Adipocyte (in vitro differentiated cells): ENCODE measurements around the gene CXCL16.
A peak's percentile ranks its signal among the peaks of the same experiment; 100 is the strongest.
"Not testable (repeated sequence)": the region's sequence is repeated elsewhere in the genome, so short reads cannot be mapped to it uniquely, and the experiment has no call there.

Source experiments
- DNase-seq: peaks from one replicate; pipeline ENCODE4 v3.0.0-alpha.2; 2015; ENCODE audit warnings: low read depth
- H3K27me3 ChIP-seq: replicated peaks from 2 replicates; pipeline ENCODE4 v1.7.0; 2013; ENCODE audit warnings: mild to moderate bottlenecking, low read length, moderate library complexity; ENCODE audit not compliant: control insufficient read depth, insufficient read depth
- H3K36me3 ChIP-seq: 2 replicates; pipeline ENCODE4 v1.7.0; 2013; ENCODE audit warnings: low read length, mild to moderate bottlenecking, moderate library complexity; ENCODE audit not compliant: control insufficient read depth, insufficient read depth, severe bottlenecking
- H3K4me1 ChIP-seq: 2 replicates; pipeline ENCODE4 v1.7.0; 2013; ENCODE audit warnings: mild to moderate bottlenecking, low read length, moderate library complexity; ENCODE audit not compliant: control insufficient read depth, insufficient read depth
- H3K4me3 ChIP-seq: 2 replicates; pipeline ENCODE4 v1.7.0; 2013; ENCODE audit warnings: mild to moderate bottlenecking, low read length, moderate library complexity
- H3K9ac ChIP-seq: 2 replicates; pipeline ENCODE4 v1.7.0; 2013; ENCODE audit warnings: mild to moderate bottlenecking, low read length, moderate library complexity
- H3K9me3 ChIP-seq: 2 replicates; pipeline ENCODE4 v1.7.0; 2013; ENCODE audit warnings: mild to moderate bottlenecking, low read length, moderate library complexity; ENCODE audit not compliant: control insufficient read depth

Gene CXCL16

DNA sequence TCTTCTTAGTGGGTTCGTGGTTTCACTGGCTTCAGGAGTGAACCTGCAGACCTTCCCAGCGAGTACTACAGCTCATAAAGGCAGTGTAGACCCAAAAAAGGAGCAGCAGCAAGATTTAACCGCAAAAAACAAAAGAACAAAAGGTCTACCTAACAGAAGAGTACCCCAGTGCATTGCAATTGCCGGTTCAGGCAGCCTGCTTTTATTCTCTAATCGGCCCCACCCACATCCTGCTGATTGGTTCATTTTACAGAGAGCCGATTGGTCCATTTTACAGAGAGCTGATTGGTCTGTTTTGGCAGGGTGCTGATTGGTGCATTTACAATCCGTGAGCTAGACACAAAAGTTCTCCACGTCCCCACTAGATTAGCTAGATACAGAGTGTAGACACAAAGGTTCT is 31.3 kb downstream of the CXCL16 start:
- peaks cover 7% of the 10 kb centered on the region for H3K4me1 ChIP-seq
- no peak overlapping the region for H3K9ac ChIP-seq
- no peak for DNase-seq
- no peak overlapping the region for H3K4me3 ChIP-seq
- no peaks in the 10 kb centered on the region for H3K9me3 ChIP-seq
- no peaks in the 10 kb centered on the region for H3K36me3 ChIP-seq
- no peaks in the 10 kb centered on the region for H3K27me3 ChIP-seq

DNA sequence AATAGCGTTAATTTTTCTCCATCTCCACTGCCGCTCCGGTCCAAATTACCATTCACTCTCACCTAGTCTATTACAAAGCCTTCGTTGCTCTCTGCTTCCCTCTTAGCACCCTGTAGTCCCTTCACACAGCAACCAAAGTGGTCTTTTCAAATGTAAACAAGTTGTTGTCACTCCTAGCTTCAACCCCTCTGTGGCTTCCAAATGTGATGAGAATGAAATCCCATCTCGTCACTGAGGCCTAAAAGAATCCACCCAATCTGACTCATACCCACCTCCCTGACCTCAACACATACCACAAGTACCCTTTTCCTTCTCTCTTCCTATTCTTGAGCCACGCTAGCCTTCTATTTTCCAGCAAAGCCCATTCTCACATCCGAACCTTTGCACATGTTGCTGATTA is 33.6 kb downstream of the CXCL16 start:
- Histone ChIP-seq H3K36me3 (no peaks in the 10 kb centered on the region), H3K27me3 (no peaks in the 10 kb centered on the region), H3K9ac (no peak overlapping the region), H3K4me3 (no peak overlapping the region), H3K9me3 (no peaks in the 10 kb centered on the region), H3K4me1 (peaks cover 12% of the 10 kb centered on the region)
- DNase-seq = no peak

DNA sequence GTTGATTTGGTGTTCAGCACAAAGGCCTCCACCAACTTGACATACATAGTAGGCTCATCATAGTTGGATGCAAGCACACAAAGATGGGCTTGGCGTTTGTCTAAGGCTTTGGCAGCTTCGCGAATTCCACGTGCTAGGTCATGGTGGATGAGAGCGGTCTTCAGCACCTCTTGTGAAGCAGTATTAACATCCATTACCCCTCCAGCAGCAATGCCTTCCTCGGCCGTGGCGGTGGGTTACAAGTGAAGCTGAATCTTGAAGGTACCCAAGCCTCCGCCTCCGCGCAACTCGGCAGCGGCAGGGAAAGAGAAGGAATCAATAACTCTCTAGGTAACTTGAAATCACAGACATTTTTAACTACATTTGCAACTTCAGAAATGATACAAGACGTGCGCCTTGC is 34.7 kb downstream of the CXCL16 start:
- Histone ChIP-seq H3K9ac (no peak overlapping the region), H3K4me3 (no peak overlapping the region), H3K36me3 (no peaks in the 10 kb centered on the region), H3K4me1 (peaks cover 9% of the 10 kb centered on the region), H3K27me3 (no peaks in the 10 kb centered on the region), H3K9me3 (no peaks in the 10 kb centered on the region)
- DNase-seq = no peak

DNA sequence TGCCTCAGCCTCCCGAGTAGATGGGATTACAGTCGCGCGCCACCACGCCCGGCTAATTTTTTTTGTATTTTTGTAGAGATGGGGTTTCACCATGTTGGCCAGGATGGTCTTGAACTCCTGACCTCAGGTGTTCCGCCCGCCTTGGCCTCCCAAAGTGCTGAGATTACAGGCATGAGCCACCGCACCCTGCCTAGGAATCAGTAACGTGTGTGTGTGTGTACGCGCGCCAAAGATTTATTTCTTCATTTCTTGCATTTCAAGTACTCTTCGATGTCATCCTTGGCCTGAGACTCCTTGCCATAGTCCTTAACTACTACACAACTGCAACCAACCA is 35.2 kb downstream of the CXCL16 start:
- H3K27me3 ChIP-seq, H3K9me3 ChIP-seq, DNase-seq, H3K36me3 ChIP-seq, H3K4me1 ChIP-seq: not testable (repeated sequence)
- peak overlapping the region; percentile 96 for H3K9ac ChIP-seq
- peak overlapping the region; percentile 99 for H3K4me3 ChIP-seq

DNA sequence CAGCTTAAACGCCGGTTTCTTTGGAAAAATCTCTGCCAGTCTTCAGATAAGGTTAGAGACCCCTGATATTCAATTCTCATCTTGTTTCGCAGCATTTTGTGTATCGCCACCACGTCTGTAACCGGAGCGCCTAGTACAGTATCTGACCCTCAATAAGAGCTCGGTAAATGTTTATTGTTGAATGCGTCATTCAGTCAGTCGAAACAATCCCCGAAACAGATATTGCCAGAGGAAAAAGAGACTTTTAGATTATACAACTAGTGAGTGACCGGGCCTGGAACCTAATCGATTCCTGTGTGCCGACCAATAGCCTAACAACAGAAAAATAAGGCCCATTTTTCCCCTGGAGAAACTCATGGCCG is 36.4 kb downstream of the CXCL16 start:
- Histone ChIP-seq H3K9me3 (no peaks in the 10 kb centered on the region), H3K4me3 (peak overlapping the region; percentile 99), H3K27me3 (no peaks in the 10 kb centered on the region), H3K9ac (peak overlapping the region; percentile 96), H3K4me1 (peaks cover 6% of the 10 kb centered on the region), H3K36me3 (no peaks in the 10 kb centered on the region)
- no peak for DNase-seq

DNA sequence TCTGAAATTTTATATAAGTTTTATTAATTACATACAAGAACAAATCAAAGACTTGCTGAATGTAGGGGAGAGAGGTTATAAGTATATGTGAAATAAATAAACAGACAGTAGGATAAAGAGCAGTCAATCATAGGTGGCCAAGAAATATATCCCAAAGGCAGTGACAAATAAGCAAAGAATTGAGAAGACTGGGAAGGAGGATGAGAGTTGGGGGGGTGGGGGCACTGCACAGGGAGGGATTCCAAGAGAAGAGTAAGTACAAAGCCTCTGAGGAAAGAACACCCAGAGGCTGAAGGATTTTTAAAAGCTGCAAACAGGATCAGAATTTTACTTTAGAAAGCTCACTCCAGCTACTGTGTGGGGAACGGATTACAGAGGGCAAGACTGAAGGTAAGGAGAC is 38.6 kb downstream of the CXCL16 start:
- H3K36me3 ChIP-seq = no peaks in the 10 kb centered on the region
- no peaks in the 10 kb centered on the region for H3K27me3 ChIP-seq
- no peaks in the 10 kb centered on the region for H3K9me3 ChIP-seq
- H3K9ac ChIP-seq = no peak overlapping the region
- H3K4me1 ChIP-seq = peaks cover 6% of the 10 kb centered on the region
- H3K4me3 ChIP-seq = no peak overlapping the region
- no peak for DNase-seq

DNA sequence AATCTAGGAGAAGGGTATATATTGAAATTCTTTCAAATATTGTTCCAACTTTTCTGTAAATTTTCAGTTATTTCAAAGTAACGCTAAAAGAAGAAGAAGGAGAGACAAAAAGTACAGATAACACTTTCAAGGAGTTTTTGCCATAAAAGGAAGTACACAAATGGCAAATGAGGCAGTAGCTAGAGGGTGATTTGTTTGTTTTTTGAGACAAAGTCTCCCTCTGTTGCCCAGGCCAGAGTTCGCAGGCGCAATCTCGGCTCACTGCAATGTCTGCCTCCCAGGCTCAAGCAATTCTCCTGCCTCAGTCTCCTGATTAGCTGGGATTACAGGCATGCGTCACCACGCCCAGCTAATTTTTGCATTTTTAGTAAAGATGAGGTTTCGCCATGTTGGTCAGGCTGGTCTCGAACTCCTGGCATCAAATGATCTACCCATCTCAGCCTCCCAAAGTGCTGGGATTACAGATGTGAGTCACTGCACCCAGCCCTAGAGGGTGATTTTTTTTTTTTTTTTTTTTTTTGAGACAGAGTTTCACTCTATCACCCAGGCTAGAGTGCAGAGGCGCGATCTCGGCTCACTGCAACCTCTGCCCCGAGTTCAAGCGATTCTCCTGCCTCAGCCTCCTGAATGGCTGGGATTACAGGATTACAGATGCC is 40.2 kb downstream of the CXCL16 start:
- H3K36me3 ChIP-seq, DNase-seq, H3K9ac ChIP-seq, H3K9me3 ChIP-seq, H3K4me1 ChIP-seq, H3K27me3 ChIP-seq, H3K4me3 ChIP-seq: not testable (repeated sequence)

DNA sequence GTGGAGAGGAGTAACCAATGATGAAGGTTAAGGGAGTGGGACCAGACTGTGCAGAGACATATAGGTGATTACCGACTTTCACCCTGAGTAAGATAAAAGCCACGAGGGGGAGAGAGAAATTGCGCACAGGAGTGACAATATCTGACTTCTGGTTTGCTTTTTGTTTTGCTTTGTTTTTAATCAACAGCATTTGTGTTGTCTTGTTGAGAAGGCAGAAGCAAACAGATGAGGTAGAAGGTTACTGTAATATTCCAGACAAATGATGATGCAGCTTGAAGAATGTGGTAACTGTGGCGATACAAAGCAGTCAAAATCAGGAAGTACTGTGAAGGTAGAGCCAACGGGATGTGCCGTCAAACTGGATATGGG is 43.3 kb downstream of the CXCL16 start:
- Histone ChIP-seq H3K27me3 (no peaks in the 10 kb centered on the region), H3K9ac (no peak overlapping the region), H3K36me3 (no peaks in the 10 kb centered on the region), H3K9me3 (no peaks in the 10 kb centered on the region), H3K4me3 (no peak overlapping the region), H3K4me1 (no peaks in the 10 kb centered on the region)
- no peak for DNase-seq

DNA sequence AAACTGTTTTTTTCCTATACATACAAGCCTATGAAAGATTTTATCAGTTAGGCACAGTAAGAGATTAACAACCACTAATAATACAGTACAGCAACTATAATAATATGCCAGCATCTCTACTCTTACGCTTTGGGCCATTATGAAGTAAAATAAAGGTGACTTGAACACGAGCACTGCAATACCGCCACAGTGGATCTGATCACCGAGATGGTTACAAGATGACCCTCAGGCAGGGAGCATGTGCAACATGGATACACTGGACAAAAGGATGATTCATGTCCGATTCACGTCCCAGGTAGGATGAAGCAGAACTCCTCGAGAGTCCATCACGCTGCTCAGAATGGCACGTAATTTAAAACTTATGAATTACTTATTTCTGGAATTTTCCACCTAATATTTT is 46.3 kb downstream of the CXCL16 start:
- no peak for DNase-seq
- Histone ChIP-seq H3K9me3 (no peaks in the 10 kb centered on the region), H3K36me3 (peaks cover 20% of the 10 kb centered on the region), H3K9ac (no peak overlapping the region), H3K4me3 (no peak overlapping the region), H3K27me3 (no peaks in the 10 kb centered on the region), H3K4me1 (no peaks in the 10 kb centered on the region)

DNA sequence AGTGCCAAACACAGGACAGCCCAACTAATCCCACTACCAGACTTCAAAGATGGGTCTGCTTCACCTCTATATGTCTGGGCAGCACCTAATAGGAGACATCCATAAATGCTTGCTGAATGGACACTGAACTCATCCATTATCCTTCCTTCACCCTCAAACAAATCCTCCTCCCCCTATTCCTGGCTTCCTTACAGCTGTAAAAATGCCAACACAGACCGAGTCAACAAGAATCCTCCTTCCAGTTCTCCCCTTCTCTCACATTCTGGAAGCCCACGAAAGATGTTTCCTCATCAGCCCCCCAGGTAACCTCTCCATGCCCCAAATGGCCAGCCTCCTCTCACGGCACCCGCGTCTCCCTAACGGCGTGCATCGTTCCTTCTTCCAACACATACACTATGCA is 48.0 kb downstream of the CXCL16 start:
- Histone ChIP-seq H3K27me3 (no peaks in the 10 kb centered on the region), H3K9me3 (no peaks in the 10 kb centered on the region), H3K4me1 (no peaks in the 10 kb centered on the region), H3K36me3 (peaks cover 24% of the 10 kb centered on the region), H3K4me3 (no peak overlapping the region), H3K9ac (no peak overlapping the region)
- DNase-seq = no peak

DNA sequence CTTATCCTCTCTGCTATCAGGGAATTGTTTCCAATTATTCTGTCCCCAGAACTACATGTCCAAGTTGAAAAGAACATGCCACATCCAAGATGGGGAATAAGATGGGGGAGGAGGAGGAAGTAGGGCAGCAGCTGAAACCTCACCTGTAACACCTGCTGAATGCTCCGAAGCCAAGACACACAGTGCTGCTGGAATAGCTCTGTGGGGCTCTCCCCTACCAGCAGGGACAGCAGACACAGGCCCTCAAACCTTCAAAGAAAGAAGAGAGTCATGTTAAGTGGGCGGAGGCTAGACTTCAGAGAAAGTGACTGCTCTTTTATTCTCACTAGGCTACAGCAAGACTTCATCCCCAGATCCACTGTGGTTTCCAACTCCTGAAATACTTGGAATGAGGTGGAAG is 49.0 kb downstream of the CXCL16 start:
- H3K4me1 ChIP-seq = no peaks in the 10 kb centered on the region
- no peak overlapping the region for H3K9ac ChIP-seq
- no peaks in the 10 kb centered on the region for H3K9me3 ChIP-seq
- no peak for DNase-seq
- H3K36me3 ChIP-seq = peaks cover 24% of the 10 kb centered on the region
- no peak overlapping the region for H3K4me3 ChIP-seq
- H3K27me3 ChIP-seq = no peaks in the 10 kb centered on the region

DNA sequence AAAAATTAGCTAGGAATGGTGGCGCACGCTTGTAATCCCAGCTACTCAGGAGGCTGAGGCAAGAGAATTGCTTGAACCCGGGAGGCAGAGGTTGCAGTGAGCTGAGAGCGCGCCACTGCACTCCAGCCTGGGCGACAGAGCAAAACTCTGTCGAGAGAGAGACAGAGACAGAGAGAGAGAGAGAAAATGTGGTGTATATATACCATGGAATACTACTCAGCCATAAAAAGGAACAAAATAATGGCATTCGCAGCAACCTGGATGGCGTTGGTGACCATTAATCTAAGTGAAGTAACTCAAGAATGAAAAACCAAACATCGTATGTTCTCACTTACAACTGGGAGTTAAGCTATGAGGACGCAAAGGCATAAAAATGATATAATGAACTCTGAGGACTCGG is 49.9 kb downstream of the CXCL16 start:
- H3K4me1 ChIP-seq, H3K4me3 ChIP-seq, DNase-seq, H3K9me3 ChIP-seq, H3K9ac ChIP-seq, H3K27me3 ChIP-seq: not testable (repeated sequence)
- H3K36me3 ChIP-seq = peaks cover 24% of the 10 kb centered on the region
